GM12878 (cell line): ENCODE data around the gene NEK1. TPM values are rescaled to one million over a fixed set of nuclear protein-coding genes. Genes with fewer than 3 reads are reported as not detected.
A peak's percentile ranks its signal among the peaks of the same experiment; 100 is the strongest.

Experiments
- ATAC-seq: fragments of 200-7000 bp; cut with Tn5 transposase; 3 replicates; pipeline ENCODE4 v1.9.1; 2020; ENCODE audit warnings: mild to moderate bottlenecking, moderate library complexity
- BruUV-seq: library from RNA; stranded (reverse); fragments of 400-500 nt; replicated peaks from 2 replicates; lab custom pipeline; 2021; lab: Mats Ljungman, UMichigan
- CTCF ChIA-PET: fragments of 300-600 bp; sonication (Branson Sonifier 250); formaldehyde crosslinking; extraction: SDS; loops from one replicate; lab custom pipeline; 2021; ENCODE audit warnings: inconsistent platforms; lab: Yijun Ruan, JAX
- POLR2A ChIA-PET: fragments of 350-600 bp; formaldehyde crosslinking; extraction: SDS; loops from one replicate; lab custom pipeline; 2021; ENCODE audit warnings: inconsistent platforms; lab: Charles Lee
- RAD21 ChIA-PET: fragments of 300-600 bp; sonication (Branson Sonifier 250); formaldehyde crosslinking; loops from one replicate; lab custom pipeline; 2023; ENCODE audit warnings: antibody characterized with exemption; ENCODE audit not compliant: unreplicated experiment; lab: Charles Lee
- SMC1A ChIA-PET: fragments of 300-600 bp; sonication (Branson Sonifier 250); formaldehyde crosslinking; loops from one replicate; lab custom pipeline; 2023; ENCODE audit not compliant: unreplicated experiment, uncharacterized antibody; lab: Charles Lee
- DNase-seq: peaks from one replicate; pipeline ENCODE4 v3.0.0-alpha.2; 2011; ENCODE audit warnings: low read depth, low spot score
- FAIRE-seq: peaks from 3 replicates; lab custom pipeline; 2011; peaks lifted over from hg19 to GRCh38; lab: Jason Lieb, UNC
- H2AFZ ChIP-seq: 2 replicates; pipeline ENCODE4 v1.6.0; 2011; ENCODE audit warnings: low read depth, low read length, control low read depth; ENCODE audit not compliant: control insufficient read depth
- H3K27ac ChIP-seq: 2 replicates; pipeline ENCODE4 v1.5.1; 2011; ENCODE audit warnings: control low read depth; ENCODE audit not compliant: control insufficient read depth, insufficient read depth
- H3K27me3 ChIP-seq, 2 experiments: replicated peaks in 1 of 2; 2 replicates each; pipeline versions ENCODE4 v1.6.0 to v1.6.1; 2011; ENCODE audit warnings: low read length in 1 of 2; ENCODE audit not compliant: control insufficient read depth in 2 of 2, insufficient read depth in 2 of 2
- H3K36me3 ChIP-seq, 2 experiments: 2 replicates each; pipeline ENCODE4 v1.5.1; 2011; ENCODE audit warnings: low read length in 1 of 2; ENCODE audit not compliant: control insufficient read depth in 2 of 2, insufficient read depth in 2 of 2
- H3K4me1 ChIP-seq: 2 replicates; pipeline ENCODE4 v1.6.1; 2011; ENCODE audit warnings: mild to moderate bottlenecking, low read length, moderate library complexity, mixed read lengths; ENCODE audit not compliant: control insufficient read depth, insufficient read depth
- H3K4me2 ChIP-seq: 2 replicates; pipeline ENCODE4 v1.6.0; 2011; ENCODE audit warnings: control low read depth; ENCODE audit not compliant: control insufficient read depth, insufficient read depth
- H3K4me3 ChIP-seq: fragments of 200-600 bp; sonication (generic); 2 replicates; pipeline ENCODE4 v1.5.1; 2016
- H3K79me2 ChIP-seq: 2 replicates; pipeline ENCODE4 v1.6.0; 2011; ENCODE audit warnings: low read length; ENCODE audit not compliant: control insufficient read depth, insufficient read depth
- H3K9ac ChIP-seq: 2 replicates; pipeline ENCODE4 v1.8.0; 2011; ENCODE audit warnings: low read length, control low read depth, mixed read lengths; ENCODE audit not compliant: control insufficient read depth, insufficient read depth
- H3K9me3 ChIP-seq: replicated peaks from 3 replicates; pipeline ENCODE4 v1.5.1; 2011; ENCODE audit warnings: mild to moderate bottlenecking, low read length; ENCODE audit not compliant: control insufficient read depth, insufficient read depth
- H4K20me1 ChIP-seq: 2 replicates; pipeline ENCODE4 v1.6.0; 2011; ENCODE audit not compliant: control insufficient read depth, insufficient read depth
- CEBPB ChIP-seq, 2 experiments: fragments of 150-350 bp in 1 of 2; IDR thresholded peaks; 2 replicates each; pipeline ENCODE4 v1.6.1; 2012 to 2014; ENCODE audit warnings: low read depth in 2 of 2, low read length in 2 of 2, borderline replicate concordance in 1 of 2, inconsistent platforms in 1 of 2
- IKZF2 ChIP-seq, 2 experiments: fragments of 450-650 bp; IDR thresholded peaks; 2 replicates each; pipeline ENCODE4 v1.6.1; 2017; ENCODE audit warnings: mild to moderate bottlenecking in 2 of 2, moderate library complexity in 2 of 2
- ZNF687 ChIP-seq: fragments of 450-650 bp; IDR thresholded peaks from 2 replicates; pipeline ENCODE4 v1.6.1; 2017; ENCODE audit warnings: mild to moderate bottlenecking, moderate library complexity
- WGBS: methylation state at CpG from one replicate; pipeline ENCODE4 v1.1.6; 2016; ENCODE audit warnings: low lambda C conversion rate; ENCODE audit not compliant: insufficient replicate concordance, insufficient coverage; ENCODE audit errors: missing lambda C conversion rate; 5-methylcytosine and 5-hydroxymethylcytosine counted together
- in situ Hi-C: fragments of 300-500 bp; cut with MboI; formaldehyde crosslinking; loops from 9 replicates; pipeline ENCODE4 v1.14.3; 2018; ENCODE audit warnings: mixed read lengths
- intact Hi-C: fragments of 100-400 bp; cut with micrococcal nuclease; formaldehyde crosslinking; loops from one replicate; pipeline ENCODE4 v1.14.2; 2022; ENCODE audit not compliant: unreplicated experiment
- polyA plus RNA-seq, 11 experiments: library from polyadenylated mRNA; depleted of rRNA in 4 of 11; unstranded in 6 of 11; stranded (reverse) in 5 of 11; fragments of >200 nt; fragmentation: Nextera tagmentation in 4 of 11; fragmentation: Illumina TruSeq in 1 of 11; extraction: Ambion mirVana in 4 of 11; extraction: Trizol in 1 of 11; gene quantifications; 1 replicate in 1 of 11; 2 replicates in 10 of 11; pipeline versions ENCODE4 v1.2.1 to v1.2.3, GENCODE V29; 2011 to 2016; ENCODE audit warnings: inconsistent platforms in 2 of 11, missing spikeins in 2 of 11, low read depth in 1 of 11
- total RNA-seq, 4 experiments: library from RNA; depleted of rRNA in 3 of 4; stranded (reverse); fragments of >200 nt in 3 of 4; fragmentation: Illumina TruSeq in 1 of 4; extraction: Trizol in 1 of 4; gene quantifications; 2 replicates each; pipeline versions ENCODE4 v1.2.1 to v1.2.3, GENCODE V29; 2013 to 2021

The NEK1 gene
- total and polyA plus RNA-seq, 10 of the 15 experiments (the other 5 are each of a cell fraction or from before 2014, with no cell fraction given): 4.9 to 16.1 (median 7.5) TPM

DNA sequence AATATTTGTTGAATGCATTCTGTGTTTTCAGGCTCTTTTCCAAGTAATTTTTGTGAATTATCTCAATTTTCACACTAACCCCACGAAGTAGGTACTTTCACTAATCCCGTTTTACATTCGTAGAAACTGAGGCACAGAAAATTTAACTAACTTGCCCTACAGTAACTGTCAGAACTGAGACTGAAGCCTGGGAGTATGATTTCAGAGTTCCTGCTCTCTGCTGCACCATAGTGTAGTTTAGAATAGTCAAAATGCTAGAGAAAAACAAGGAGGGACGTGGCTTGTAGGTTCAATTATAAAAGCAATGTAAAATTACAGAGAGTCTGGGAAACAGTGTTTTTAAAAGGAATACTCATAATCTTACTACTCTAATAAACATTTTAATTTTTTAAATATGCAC lies 10.2 kb upstream of the NEK1 start:
- TF ChIP-seq CEBPB (IDR thresholded peaks at IDR 0.05; ENCODE audit: borderline replicate concordance in 1 of 2, low read depth in 2 of 2, low read length in 2 of 2): no peak
- TF ChIP-seq ZNF687: no peak
- peak in 1 of 2 experiments; percentile 3; a peak in 1 of 4 replicates for TF ChIP-seq IKZF2 (IDR thresholded peaks at IDR 0.05)
- Histone ChIP-seq H3K9me3 (no peaks in the 10 kb centered on the region; the same call in 2 of the 3 replicates), H3K4me1 (peaks cover 5% of the 10 kb centered on the region; the same call in 1 of the 2 replicates), H2AFZ (no peak overlapping the region), H3K4me2 (peak overlapping the region; percentile 75; the same call in 1 of the 2 replicates), H3K27me3 (no peaks in the 10 kb centered on the region), H3K79me2 (peaks cover 70% of the 10 kb centered on the region), H3K27ac (peak overlapping the region; percentile 51), H3K9ac (peak overlapping the region; percentile 25; the same call in 1 of the 2 replicates), H3K4me3 (peak overlapping the region; percentile 75), H3K36me3 (no peaks in the 10 kb centered on the region), H4K20me1 (no peaks in the 10 kb centered on the region)
- RAD21 ChIA-PET: interaction anchor here (1.0 to 4.5 kb wide), 4 partner anchors 9 to 54 kb away, joined by 3 to 34 read pairs (median 4); no protein-coding TSS in a partner anchor
- no TSS peak for BruUV-seq
- in situ Hi-C loops: no loop called here
- DNase-seq (no peak), ATAC-seq (no peak), FAIRE-seq (no peak)
- intact Hi-C loops: loop anchor here (5.0 kb wide), 2 partner anchors 55 to 400 kb away; no protein-coding TSS in a partner anchor
- CTCF ChIA-PET: interaction anchor here (0.6 to 4.3 kb wide), 3 partner anchors 11 to 37 kb away, joined by 3 to 27 read pairs (median 4); partner anchors contain the start of gene NEK1
- POLR2A ChIA-PET: interaction anchor here (1.0 to 3.5 kb wide), 4 partner anchors 10 to 47 kb away, joined by 3 to 26 read pairs (median 10); partner anchors contain the start of gene NEK1
- 0% methylated on average over 4 of the region's 4 CpGs for whole genome bisulfite sequencing
- SMC1A ChIA-PET: interaction anchor here (1.2 to 3.0 kb wide), 3 partner anchors 11 to 37 kb away, joined by 3 to 17 read pairs (median 11); partner anchors contain the start of gene NEK1
